ENCODE measurements around the gene R3HDM1. TPM values are rescaled to one million over a fixed set of nuclear protein-coding genes. Genes with fewer than 3 reads are reported as not detected.
"Not testable (repeated sequence)": the region's sequence is repeated elsewhere in the genome, so short reads cannot be mapped to it uniquely, and the experiment has no call there.

The R3HDM1 gene
- polyA plus RNA-seq, 2 of the 4 experiments (the other 2 are of a cell fraction) = 27.6 to 63.3 TPM

- H3K9me3 ChIP-seq = no peaks in the 10 kb centered on the region
- no peak for ATAC-seq
- FAIRE-seq = no peak
- H3K4me3 ChIP-seq = no peak overlapping the region
- CTCF ChIA-PET = interaction anchor here (0.8 to 6.3 kb wide), 4 partner anchors 234 to 705 kb away, joined by 3 to 79 read pairs (median 9); no protein-coding TSS in a partner anchor
- 95% methylated on average over 4 of the region's 4 CpGs for WGBS (ENCODE audit: missing lambda C conversion rate)
- no peak overlapping the region for H3K4me2 ChIP-seq
- TF ChIP-seq KDM1A (IDR thresholded peaks at IDR 0.05; ENCODE audit: low read depth) (no peak), CEBPB (IDR thresholded peaks at IDR 0.05) (peak; percentile 47 to 57; a peak in 3 of 4 replicates)
- H3K27ac ChIP-seq = no peak overlapping the region
- POLR2A ChIA-PET = no interaction called here
- DNase-seq (ENCODE audit: low read depth in 1 of 2, low spot score in 1 of 2) = no peak
- H3K4me1 ChIP-seq = no peaks in the 10 kb centered on the region
These were observed 176.9 kb downstream of the R3HDM1 start for GRCh38 chr2:135708159-135708558.

GRCh38 chr2:135709992-135710391, 178.7 kb downstream of the R3HDM1 start:
- Histone ChIP-seq H3K9me3 (no peaks in the 10 kb centered on the region), H3K27ac (no peak overlapping the region), H3K4me2 (no peak overlapping the region), H3K4me1 (no peaks in the 10 kb centered on the region), H3K4me3 (no peak overlapping the region)
- POLR2A ChIA-PET = interaction anchor here (0.6 kb wide), 1 partner anchor 721 kb away, joined by 3 read pairs; no protein-coding TSS in a partner anchor
- WGBS (ENCODE audit: missing lambda C conversion rate) = 52% methylated on average over 6 of the region's 6 CpGs
- no peak for TF ChIP-seq FOSB (CRISPR knock-in tag; IDR thresholded peaks at IDR 0.05)
- peak; percentile 84 to 86 for TF ChIP-seq RAD21 (conservative IDR thresholded peaks at IDR 0.05 in 1 of 2, IDR thresholded peaks at IDR 0.05 in 1 of 2)
- TF ChIP-seq, protein P1, sequence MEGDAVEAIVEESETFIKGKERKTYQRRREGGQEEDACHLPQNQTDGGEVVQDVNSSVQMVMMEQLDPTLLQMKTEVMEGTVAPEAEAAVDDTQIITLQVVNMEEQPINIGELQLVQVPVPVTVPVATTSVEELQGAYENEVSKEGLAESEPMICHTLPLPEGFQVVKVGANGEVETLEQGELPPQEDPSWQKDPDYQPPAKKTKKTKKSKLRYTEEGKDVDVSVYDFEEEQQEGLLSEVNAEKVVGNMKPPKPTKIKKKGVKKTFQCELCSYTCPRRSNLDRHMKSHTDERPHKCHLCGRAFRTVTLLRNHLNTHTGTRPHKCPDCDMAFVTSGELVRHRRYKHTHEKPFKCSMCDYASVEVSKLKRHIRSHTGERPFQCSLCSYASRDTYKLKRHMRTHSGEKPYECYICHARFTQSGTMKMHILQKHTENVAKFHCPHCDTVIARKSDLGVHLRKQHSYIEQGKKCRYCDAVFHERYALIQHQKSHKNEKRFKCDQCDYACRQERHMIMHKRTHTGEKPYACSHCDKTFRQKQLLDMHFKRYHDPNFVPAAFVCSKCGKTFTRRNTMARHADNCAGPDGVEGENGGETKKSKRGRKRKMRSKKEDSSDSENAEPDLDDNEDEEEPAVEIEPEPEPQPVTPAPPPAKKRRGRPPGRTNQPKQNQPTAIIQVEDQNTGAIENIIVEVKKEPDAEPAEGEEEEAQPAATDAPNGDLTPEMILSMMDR (IDR thresholded peaks at IDR 0.05) = peak; percentile 91
- no peak for TF ChIP-seq POLR2AphosphoS2 (conservative IDR thresholded peaks at IDR 0.05; ENCODE audit: low read length)
- TF ChIP-seq SREBF2 (IDR thresholded peaks at IDR 0.05) = no peak
- no peak for TF ChIP-seq KDM5A (IDR thresholded peaks at IDR 0.05)
- TF ChIP-seq TFCP2L1 (CRISPR knock-in tag; IDR thresholded peaks at IDR 0.05) = no peak
- TF ChIP-seq SMC3 (IDR thresholded peaks at IDR 0.05) = peak; percentile 77
- TF ChIP-seq, protein P2, sequence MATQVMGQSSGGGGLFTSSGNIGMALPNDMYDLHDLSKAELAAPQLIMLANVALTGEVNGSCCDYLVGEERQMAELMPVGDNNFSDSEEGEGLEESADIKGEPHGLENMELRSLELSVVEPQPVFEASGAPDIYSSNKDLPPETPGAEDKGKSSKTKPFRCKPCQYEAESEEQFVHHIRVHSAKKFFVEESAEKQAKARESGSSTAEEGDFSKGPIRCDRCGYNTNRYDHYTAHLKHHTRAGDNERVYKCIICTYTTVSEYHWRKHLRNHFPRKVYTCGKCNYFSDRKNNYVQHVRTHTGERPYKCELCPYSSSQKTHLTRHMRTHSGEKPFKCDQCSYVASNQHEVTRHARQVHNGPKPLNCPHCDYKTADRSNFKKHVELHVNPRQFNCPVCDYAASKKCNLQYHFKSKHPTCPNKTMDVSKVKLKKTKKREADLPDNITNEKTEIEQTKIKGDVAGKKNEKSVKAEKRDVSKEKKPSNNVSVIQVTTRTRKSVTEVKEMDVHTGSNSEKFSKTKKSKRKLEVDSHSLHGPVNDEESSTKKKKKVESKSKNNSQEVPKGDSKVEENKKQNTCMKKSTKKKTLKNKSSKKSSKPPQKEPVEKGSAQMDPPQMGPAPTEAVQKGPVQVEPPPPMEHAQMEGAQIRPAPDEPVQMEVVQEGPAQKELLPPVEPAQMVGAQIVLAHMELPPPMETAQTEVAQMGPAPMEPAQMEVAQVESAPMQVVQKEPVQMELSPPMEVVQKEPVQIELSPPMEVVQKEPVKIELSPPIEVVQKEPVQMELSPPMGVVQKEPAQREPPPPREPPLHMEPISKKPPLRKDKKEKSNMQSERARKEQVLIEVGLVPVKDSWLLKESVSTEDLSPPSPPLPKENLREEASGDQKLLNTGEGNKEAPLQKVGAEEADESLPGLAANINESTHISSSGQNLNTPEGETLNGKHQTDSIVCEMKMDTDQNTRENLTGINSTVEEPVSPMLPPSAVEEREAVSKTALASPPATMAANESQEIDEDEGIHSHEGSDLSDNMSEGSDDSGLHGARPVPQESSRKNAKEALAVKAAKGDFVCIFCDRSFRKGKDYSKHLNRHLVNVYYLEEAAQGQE (IDR thresholded peaks at IDR 0.05) = no peak
- no peak for TF ChIP-seq CHD4 (IDR thresholded peaks at IDR 0.05; ENCODE audit: borderline replicate concordance)
- TF ChIP-seq EHMT2 (IDR thresholded peaks at IDR 0.05; ENCODE audit: low read depth) = no peak
- CTCF ChIA-PET = interaction anchor here (0.7 to 6.3 kb wide), 32 partner anchors 9 to 1259 kb away, joined by 3 to 79 read pairs (median 4); partner anchors contain the start of gene UBXN4
- DNase-seq (ENCODE audit: low read depth in 1 of 2, low spot score in 1 of 2) = peak; percentile 31 to 32
- no peak for FAIRE-seq
- ATAC-seq = peak; percentile 66 to 86

GRCh38 chr2:135715086-135715485, 183.8 kb downstream of the R3HDM1 start:
- DNase-seq (ENCODE audit: low read depth in 1 of 2, low spot score in 1 of 2); CTCF ChIA-PET; H3K4me3 ChIP-seq; FAIRE-seq; H3K4me2 ChIP-seq; H3K4me1 ChIP-seq; H3K9me3 ChIP-seq; H3K27ac ChIP-seq; POLR2A ChIA-PET; ATAC-seq: not testable (repeated sequence)
- 90% methylated on average over 9 of the region's 9 CpGs for WGBS (ENCODE audit: missing lambda C conversion rate)

Measured in A549 (cell line).